GM23248 (cell line): Measurements from ENCODE around the gene PRCC.

Source experiments
- EZH2 ChIP-seq: fragments of 200-600 bp; sonication (generic); IDR thresholded peaks from 2 replicates; pipeline ENCODE4 v1.6.1; 2018; ENCODE audit warnings: antibody characterized with exemption, mild to moderate bottlenecking; ENCODE audit not compliant: insufficient read depth, poor library complexity, severe bottlenecking
- EZH2phosphoT487 ChIP-seq: fragments of 200-600 bp; sonication (generic); IDR thresholded peaks from 2 replicates; pipeline ENCODE4 v1.6.1; 2018; ENCODE audit warnings: antibody characterized with exemption, moderate library complexity, mild to moderate bottlenecking, low read depth; ENCODE audit not compliant: insufficient read depth

- TF ChIP-seq EZH2phosphoT487 (no peak), EZH2 (no peak)
Measured at GRCh38 chr1:156806512-156807440, 39.4 kb downstream of the PRCC start.
